HG02885 (cell line): ENCODE measurements around the gene NUDT21.
"Not testable (repeated sequence)": the region's sequence is repeated elsewhere in the genome, so short reads cannot be mapped to it uniquely, and the experiment has no call there.

Experiments
- ATAC-seq: cut with Tn5 transposase; IDR thresholded peaks from one replicate; pipeline ENCODE4 v1.9.1; 2021; ENCODE audit warnings: mild to moderate bottlenecking; ENCODE audit not compliant: unreplicated experiment, poor library complexity

NUDT21 gene

DNA sequence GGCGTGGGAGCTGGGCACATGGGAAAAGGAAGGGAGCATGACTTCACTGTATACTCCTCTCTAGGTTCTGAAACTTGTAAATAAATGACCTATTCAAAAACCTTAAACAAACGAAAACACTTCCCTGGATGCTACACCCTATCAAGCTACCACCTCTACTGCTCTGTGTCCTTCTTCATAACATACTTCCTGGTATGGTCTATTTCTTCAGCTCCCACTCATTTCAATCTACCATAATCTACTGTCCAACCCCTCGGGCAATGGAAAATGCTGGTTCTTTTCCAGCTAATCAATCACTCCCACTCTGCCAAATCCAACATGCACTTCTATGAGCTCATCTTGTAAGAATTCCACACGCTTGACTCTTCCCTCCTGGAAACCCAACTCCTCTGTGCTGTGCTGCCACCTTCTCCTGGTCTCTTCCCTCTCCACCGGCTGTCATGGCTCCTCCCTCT is 68.2 kb downstream of the NUDT21 start:
- ATAC-seq, result no peak

DNA sequence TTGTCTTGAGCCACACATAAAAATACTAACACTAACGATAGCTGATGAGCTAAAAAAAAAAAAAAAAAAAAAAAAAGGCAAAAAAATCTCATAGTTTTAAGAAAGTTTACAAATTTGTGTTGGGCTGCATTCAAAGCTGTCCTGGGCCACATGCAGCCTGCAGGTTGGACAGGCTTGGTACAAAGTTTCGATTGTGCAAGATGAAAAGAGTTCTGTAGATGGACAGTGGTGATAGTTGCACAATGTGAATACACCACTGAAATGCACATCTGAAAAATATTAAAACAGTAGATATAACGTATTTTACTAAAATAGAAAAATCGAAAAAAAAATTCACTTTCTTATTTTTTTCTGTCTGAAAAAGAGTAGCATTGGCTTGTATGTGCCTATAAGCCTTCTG is 68.7 kb downstream of the NUDT21 start:
- no peak for ATAC-seq

DNA sequence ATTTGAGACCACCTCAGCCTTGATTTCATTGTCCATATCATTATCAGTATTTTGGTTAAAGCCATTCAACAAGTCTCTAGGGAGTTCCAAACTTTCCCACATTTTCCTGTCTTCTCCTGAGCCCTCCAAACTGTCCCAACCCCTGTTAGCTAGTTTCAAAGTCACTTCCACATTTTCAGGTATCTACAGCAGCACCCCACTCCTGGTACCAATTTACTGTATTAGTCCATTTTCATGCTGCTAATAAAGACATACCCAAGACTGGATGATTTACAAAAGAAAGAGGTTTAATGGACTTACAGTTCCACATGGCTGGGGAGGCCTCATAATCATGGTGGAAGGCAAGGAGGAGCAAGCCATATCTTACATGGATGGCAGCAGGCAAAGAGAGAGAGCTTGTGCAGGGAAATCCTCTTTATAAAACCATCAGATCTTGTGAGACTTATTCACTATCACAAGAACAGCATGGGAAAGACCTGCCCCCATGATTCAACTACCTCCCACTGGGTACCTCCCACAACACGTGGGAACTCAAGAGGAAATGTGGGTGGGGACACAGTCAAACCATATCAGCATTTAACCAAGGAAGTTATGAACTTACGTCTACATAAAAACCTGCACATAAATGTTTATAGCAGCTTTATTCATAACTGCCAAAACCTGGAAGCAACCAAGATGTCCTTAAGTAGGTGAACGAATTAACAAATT is 70.2 kb downstream of the NUDT21 start:
- not testable (repeated sequence) for ATAC-seq
